Astrocyte (in vitro differentiated cells and primary cell): ENCODE results near the gene TMEM200A. TPM values are rescaled to one million over a fixed set of nuclear protein-coding genes. Genes with fewer than 3 reads are reported as not detected.

Experiments
- DNase-seq: peaks from one replicate; pipeline ENCODE4 v3.0.0-alpha.2; 2010; ENCODE audit warnings: low read depth
- FAIRE-seq: peaks from 2 replicates; lab custom pipeline; 2011; peaks lifted over from hg19 to GRCh38; lab: Jason Lieb, UNC
- H2AFZ ChIP-seq: 2 replicates; pipeline ENCODE4 v1.6.0; 2012; ENCODE audit warnings: low read depth, low read length, inconsistent platforms
- H3K27ac ChIP-seq: 2 replicates; pipeline ENCODE4 v1.5.1; 2011; ENCODE audit warnings: low read depth, low read length, inconsistent platforms
- H3K27me3 ChIP-seq: 2 replicates; pipeline ENCODE4 v1.6.0; 2011; ENCODE audit warnings: low read length, inconsistent platforms; ENCODE audit not compliant: insufficient read depth
- H3K36me3 ChIP-seq: 2 replicates; pipeline ENCODE4 v1.5.1; 2011; ENCODE audit warnings: low read length, inconsistent platforms; ENCODE audit not compliant: insufficient read depth
- H3K4me1 ChIP-seq: 2 replicates; pipeline ENCODE4 v1.5.1; 2011; ENCODE audit warnings: low read length, inconsistent platforms; ENCODE audit not compliant: insufficient read depth
- H3K4me2 ChIP-seq: 2 replicates; pipeline ENCODE4 v1.6.0; 2012; ENCODE audit warnings: low read length, inconsistent platforms
- H3K4me3 ChIP-seq: 2 replicates; pipeline ENCODE4 v1.5.1; 2011; ENCODE audit warnings: low read depth, mild to moderate bottlenecking, low read length, inconsistent platforms; ENCODE audit not compliant: insufficient read depth
- H3K79me2 ChIP-seq: 2 replicates; pipeline ENCODE4 v1.6.0; 2012; ENCODE audit warnings: mild to moderate bottlenecking, low read length, inconsistent platforms; ENCODE audit not compliant: insufficient read depth
- H3K9ac ChIP-seq: 2 replicates; pipeline ENCODE4 v1.6.0; 2012; ENCODE audit warnings: mild to moderate bottlenecking, low read length, inconsistent platforms
- H3K9me3 ChIP-seq: 2 replicates; pipeline ENCODE4 v1.5.1; 2012; ENCODE audit warnings: low read depth, mild to moderate bottlenecking, low read length, inconsistent platforms; ENCODE audit not compliant: insufficient read depth
- H4K20me1 ChIP-seq: 2 replicates; pipeline ENCODE4 v1.6.0; 2012; ENCODE audit warnings: low read length, inconsistent platforms; ENCODE audit not compliant: insufficient read depth
- H3K27ac Mint-ChIP-seq: one replicate; pipeline ENCODE4 v1.8.0; 2021; ENCODE audit warnings: mild to moderate bottlenecking, mixed read lengths; ENCODE audit not compliant: unreplicated experiment
- H3K27me3 Mint-ChIP-seq: one replicate; pipeline ENCODE4 v1.8.0; 2021; ENCODE audit warnings: low read depth, mixed read lengths; ENCODE audit not compliant: unreplicated experiment
- H3K36me3 Mint-ChIP-seq: one replicate; pipeline ENCODE4 v1.8.0; 2021; ENCODE audit warnings: low read depth, mixed read lengths; ENCODE audit not compliant: unreplicated experiment
- H3K4me1 Mint-ChIP-seq: one replicate; pipeline ENCODE4 v1.8.0; 2021; ENCODE audit warnings: low read depth, mixed read lengths; ENCODE audit not compliant: unreplicated experiment
- H3K4me3 Mint-ChIP-seq: one replicate; pipeline ENCODE4 v1.8.0; 2021; ENCODE audit warnings: mild to moderate bottlenecking, moderate library complexity, mixed read lengths; ENCODE audit not compliant: unreplicated experiment
- H3K9me3 Mint-ChIP-seq: one replicate; pipeline ENCODE4 v1.8.0; 2021; ENCODE audit warnings: mild to moderate bottlenecking, mixed read lengths; ENCODE audit not compliant: unreplicated experiment
- EZH2 ChIP-seq: IDR thresholded peaks from 2 replicates; pipeline ENCODE4 v1.6.1; 2012; ENCODE audit warnings: mild to moderate bottlenecking, low read length, inconsistent platforms; ENCODE audit not compliant: insufficient read depth
- total RNA-seq: library from RNA; stranded (reverse); gene quantifications from 2 replicates; pipeline ENCODE4 v1.2.1, GENCODE V29; 2021
- TF ChIP-seq, protein P1 (sequence below): IDR thresholded peaks from 2 replicates; pipeline ENCODE4 v1.5.1; 2011; ENCODE audit warnings: low read depth, mild to moderate bottlenecking, inconsistent platforms, low read length, moderate library complexity; ENCODE audit not compliant: insufficient read depth

Gene TMEM200A
- total RNA-seq, 1 donor from 2014 or later, result 14.9 TPM

DNA sequence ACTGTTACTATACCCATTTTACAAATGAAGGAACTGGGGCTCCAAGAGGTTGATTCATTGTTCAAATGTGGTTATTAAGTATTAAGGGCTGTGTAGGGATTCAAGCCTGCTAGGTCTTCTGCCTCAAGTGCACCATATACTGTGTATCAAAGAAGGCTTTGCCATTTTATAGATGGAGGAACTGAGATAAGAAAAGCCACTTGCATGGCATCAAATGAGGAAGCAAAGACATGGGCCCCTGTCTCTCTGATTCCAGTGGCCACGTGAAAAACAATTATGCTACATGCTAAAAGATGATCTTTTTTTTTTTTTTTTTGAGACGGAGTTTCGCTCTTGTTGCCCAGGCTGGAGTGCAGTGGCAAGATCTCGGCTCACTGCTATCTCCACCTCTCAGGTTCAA is 67.0 kb downstream of the TMEM200A start:
- no peak overlapping the region for H3K27ac ChIP-seq

DNA sequence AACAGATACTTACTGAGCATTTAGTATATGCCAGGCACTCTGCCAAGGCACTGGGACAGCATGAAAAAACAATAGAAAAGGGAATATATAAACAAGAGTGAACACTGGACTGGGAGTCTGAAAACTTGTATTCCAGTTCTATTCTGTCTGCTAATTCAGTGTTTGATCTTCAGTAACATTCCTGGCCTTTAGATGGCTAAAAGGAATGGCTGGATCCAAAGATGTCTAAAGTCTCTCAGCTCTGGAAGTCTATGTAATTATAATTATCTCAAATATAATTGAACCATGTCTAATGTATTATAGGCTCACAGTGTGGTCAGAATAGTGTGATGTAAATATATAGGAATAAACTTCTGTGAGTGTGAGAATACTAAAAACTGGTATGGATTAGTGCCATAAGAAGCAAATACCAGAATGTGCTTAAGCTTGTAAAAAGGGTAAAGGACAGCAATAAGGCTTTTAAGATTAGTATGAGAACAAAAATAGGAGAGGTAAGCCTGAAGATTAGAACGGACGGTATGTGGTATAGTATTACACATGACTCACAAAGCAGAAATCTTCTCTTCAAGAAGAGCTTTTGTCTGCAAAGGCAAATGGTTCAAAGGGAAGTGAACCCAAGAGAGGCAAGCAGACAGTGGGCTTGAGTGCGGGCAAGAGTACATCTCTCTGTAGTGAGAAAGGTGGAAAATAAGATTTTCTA is 68.5 kb downstream of the TMEM200A start:
- H3K4me3 ChIP-seq, result no peak overlapping the region
- Mint-ChIP-seq H3K27ac (peak overlapping the region; percentile 14), H3K27me3 (peaks cover 2% of the 10 kb centered on the region), H3K36me3 (no peaks in the 10 kb centered on the region), H3K4me3 (no peak overlapping the region), H3K9me3 (no peaks in the 10 kb centered on the region), H3K4me1 (peaks cover 16% of the 10 kb centered on the region)
- no peak overlapping the region for H2AFZ ChIP-seq
- FAIRE-seq, result no peak
- peak overlapping the region; percentile 49 for H3K27ac ChIP-seq
- no peak overlapping the region for H3K9ac ChIP-seq
- H3K4me1 ChIP-seq, result peaks cover 10% of the 10 kb centered on the region
- H3K36me3 ChIP-seq, result no peaks in the 10 kb centered on the region
- peaks cover 81% of the 10 kb centered on the region for H3K79me2 ChIP-seq
- peak overlapping the region; percentile 27 for H3K4me2 ChIP-seq
- H4K20me1 ChIP-seq, result no peaks in the 10 kb centered on the region
- peak; percentile 82 for DNase-seq
- H3K9me3 ChIP-seq, result no peaks in the 10 kb centered on the region
- H3K27me3 ChIP-seq, result no peaks in the 10 kb centered on the region
- TF ChIP-seq, protein P1, sequence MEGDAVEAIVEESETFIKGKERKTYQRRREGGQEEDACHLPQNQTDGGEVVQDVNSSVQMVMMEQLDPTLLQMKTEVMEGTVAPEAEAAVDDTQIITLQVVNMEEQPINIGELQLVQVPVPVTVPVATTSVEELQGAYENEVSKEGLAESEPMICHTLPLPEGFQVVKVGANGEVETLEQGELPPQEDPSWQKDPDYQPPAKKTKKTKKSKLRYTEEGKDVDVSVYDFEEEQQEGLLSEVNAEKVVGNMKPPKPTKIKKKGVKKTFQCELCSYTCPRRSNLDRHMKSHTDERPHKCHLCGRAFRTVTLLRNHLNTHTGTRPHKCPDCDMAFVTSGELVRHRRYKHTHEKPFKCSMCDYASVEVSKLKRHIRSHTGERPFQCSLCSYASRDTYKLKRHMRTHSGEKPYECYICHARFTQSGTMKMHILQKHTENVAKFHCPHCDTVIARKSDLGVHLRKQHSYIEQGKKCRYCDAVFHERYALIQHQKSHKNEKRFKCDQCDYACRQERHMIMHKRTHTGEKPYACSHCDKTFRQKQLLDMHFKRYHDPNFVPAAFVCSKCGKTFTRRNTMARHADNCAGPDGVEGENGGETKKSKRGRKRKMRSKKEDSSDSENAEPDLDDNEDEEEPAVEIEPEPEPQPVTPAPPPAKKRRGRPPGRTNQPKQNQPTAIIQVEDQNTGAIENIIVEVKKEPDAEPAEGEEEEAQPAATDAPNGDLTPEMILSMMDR, result no peak
- no peak for TF ChIP-seq EZH2

More for the DNA sequence above, 67.0 kb downstream of the TMEM200A start:
- Mint-ChIP-seq H3K36me3 (no peaks in the 10 kb centered on the region), H3K4me3 (no peak overlapping the region), H3K27ac (no peak overlapping the region), H3K4me1 (peaks cover 16% of the 10 kb centered on the region), H3K27me3 (no peaks in the 10 kb centered on the region), H3K9me3 (no peaks in the 10 kb centered on the region)
- no peak for TF ChIP-seq EZH2
- TF ChIP-seq, protein P1, result no peak
- H3K36me3 ChIP-seq, result no peaks in the 10 kb centered on the region
- H3K79me2 ChIP-seq, result peaks cover 77% of the 10 kb centered on the region
- no peak overlapping the region for H3K4me3 ChIP-seq
- no peaks in the 10 kb centered on the region for H3K27me3 ChIP-seq
- no peaks in the 10 kb centered on the region for H3K9me3 ChIP-seq
- H3K4me2 ChIP-seq, result no peak overlapping the region
- no peaks in the 10 kb centered on the region for H4K20me1 ChIP-seq
- H3K9ac ChIP-seq, result no peak overlapping the region
- DNase-seq (no peak), FAIRE-seq (no peak)
- H2AFZ ChIP-seq, result no peak overlapping the region
- peaks cover 10% of the 10 kb centered on the region for H3K4me1 ChIP-seq

DNA sequence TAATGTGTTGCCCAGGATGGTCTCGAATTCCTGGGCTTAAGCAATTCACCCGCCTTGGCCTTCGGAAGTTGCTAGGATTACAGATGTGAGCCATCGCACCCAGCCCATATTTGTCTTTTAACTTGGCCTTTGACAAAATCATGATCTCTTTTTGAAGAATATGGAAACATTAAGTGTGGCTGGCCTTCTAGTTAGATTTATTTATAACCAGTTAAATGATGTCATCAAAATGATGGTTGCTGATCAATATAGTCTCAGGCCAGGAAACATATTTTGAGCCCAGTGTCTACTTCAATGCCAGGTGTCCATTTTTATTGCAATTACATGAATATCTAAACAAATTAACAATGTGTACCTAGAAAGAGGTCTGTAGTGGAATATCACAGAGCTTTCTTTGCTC is 69.4 kb downstream of the TMEM200A start:
- Histone ChIP-seq H3K36me3 (no peaks in the 10 kb centered on the region), H3K9me3 (no peaks in the 10 kb centered on the region), H4K20me1 (no peaks in the 10 kb centered on the region), H3K4me2 (no peak overlapping the region), H3K4me1 (peaks cover 10% of the 10 kb centered on the region), H3K4me3 (no peak overlapping the region), H3K79me2 (peaks cover 78% of the 10 kb centered on the region), H3K27me3 (no peaks in the 10 kb centered on the region), H3K9ac (no peak overlapping the region), H2AFZ (no peak overlapping the region), H3K27ac (no peak overlapping the region)
- H3K9me3 Mint-ChIP-seq, result no peaks in the 10 kb centered on the region
- H3K4me1 Mint-ChIP-seq, result peaks cover 16% of the 10 kb centered on the region
- no peaks in the 10 kb centered on the region for H3K36me3 Mint-ChIP-seq
- TF ChIP-seq, protein P1, result no peak
- no peak for TF ChIP-seq EZH2
- H3K27me3 Mint-ChIP-seq, result peaks cover 2% of the 10 kb centered on the region
- FAIRE-seq, result no peak
- no peak for DNase-seq
- H3K4me3 Mint-ChIP-seq, result no peak overlapping the region
- H3K27ac Mint-ChIP-seq, result no peak overlapping the region
